Nephron progenitor cell (in vitro differentiated cells): ENCODE data around the gene PSTK.

ENCODE experiments used
- DNase-seq: peaks from one replicate; pipeline ENCODE4 v3.0.0; 2021
- H3K27ac Mint-ChIP-seq: 2 replicates; pipeline ENCODE4 v1.8.0; 2021; ENCODE audit warnings: mild to moderate bottlenecking, moderate library complexity, mixed read lengths
- H3K27me3 Mint-ChIP-seq: 2 replicates; pipeline ENCODE4 v1.8.0; 2021; ENCODE audit warnings: mild to moderate bottlenecking, low read depth, mixed read lengths; ENCODE audit not compliant: poor library complexity
- H3K36me3 Mint-ChIP-seq: 2 replicates; pipeline ENCODE4 v1.8.0; 2021; ENCODE audit warnings: low read depth, mixed read lengths
- H3K4me1 Mint-ChIP-seq: 2 replicates; pipeline ENCODE4 v1.8.0; 2021; ENCODE audit warnings: mixed read lengths
- H3K4me3 Mint-ChIP-seq: 2 replicates; pipeline ENCODE4 v1.8.0; 2021; ENCODE audit warnings: mild to moderate bottlenecking, moderate library complexity, mixed read lengths
- H3K9me3 Mint-ChIP-seq: 2 replicates; pipeline ENCODE4 v1.8.0; 2021; ENCODE audit warnings: mild to moderate bottlenecking, moderate library complexity, mixed read lengths
- CTCF ChIP-seq: fragments of 200-600 bp; sonication (generic); IDR thresholded peaks from 2 replicates; pipeline ENCODE4 v1.5.0; 2021; ENCODE audit warnings: antibody characterized with exemption

The PSTK gene

GRCh38 chr10:122997864-122998263 lies 17.7 kb downstream of the PSTK start:
- no peak for TF ChIP-seq CTCF
- Mint-ChIP-seq H3K4me1 (peaks cover 20% of the 10 kb centered on the region), H3K27ac (no peak overlapping the region), H3K36me3 (peaks cover 40% of the 10 kb centered on the region), H3K27me3 (no peaks in the 10 kb centered on the region), H3K4me3 (no peak overlapping the region), H3K9me3 (no peaks in the 10 kb centered on the region)
- DNase-seq, result no peak

GRCh38 chr10:122998360-122998917 lies 18.2 kb downstream of the PSTK start:
- Mint-ChIP-seq H3K36me3 (peaks cover 40% of the 10 kb centered on the region), H3K27ac (no peak overlapping the region), H3K9me3 (no peaks in the 10 kb centered on the region), H3K4me3 (no peak overlapping the region), H3K4me1 (peaks cover 20% of the 10 kb centered on the region), H3K27me3 (no peaks in the 10 kb centered on the region)
- DNase-seq, result no peak
- TF ChIP-seq CTCF, result no peak

- Mint-ChIP-seq H3K27me3 (no peaks in the 10 kb centered on the region), H3K36me3 (peaks cover 38% of the 10 kb centered on the region), H3K4me1 (peaks cover 20% of the 10 kb centered on the region), H3K9me3 (no peaks in the 10 kb centered on the region), H3K4me3 (no peak overlapping the region), H3K27ac (no peak overlapping the region)
- TF ChIP-seq CTCF, result no peak
- DNase-seq, result no peak
These were observed 18.7 kb downstream of the PSTK start for GRCh38 chr10:122998934-122999333.

- no peak for DNase-seq
- peaks cover 20% of the 10 kb centered on the region for H3K4me1 Mint-ChIP-seq
- H3K36me3 Mint-ChIP-seq, result peaks cover 33% of the 10 kb centered on the region
- H3K27ac Mint-ChIP-seq, result no peak overlapping the region
- no peak for TF ChIP-seq CTCF
- H3K4me3 Mint-ChIP-seq, result no peak overlapping the region
- no peaks in the 10 kb centered on the region for H3K9me3 Mint-ChIP-seq
- no peaks in the 10 kb centered on the region for H3K27me3 Mint-ChIP-seq
These were observed 19.1 kb downstream of the PSTK start for GRCh38 chr10:122999347-122999746.

GRCh38 chr10:123000155-123000554 lies 20.0 kb downstream of the PSTK start:
- H3K27ac Mint-ChIP-seq, result no peak overlapping the region
- no peak for TF ChIP-seq CTCF

GRCh38 chr10:123001370-123001769 lies 21.2 kb downstream of the PSTK start:
- no peaks in the 10 kb centered on the region for H3K27me3 Mint-ChIP-seq
- no peak overlapping the region for H3K27ac Mint-ChIP-seq
- H3K4me1 Mint-ChIP-seq, result peaks cover 21% of the 10 kb centered on the region
- no peak overlapping the region for H3K4me3 Mint-ChIP-seq
- no peak for DNase-seq
- TF ChIP-seq CTCF, result no peak
- H3K9me3 Mint-ChIP-seq, result no peaks in the 10 kb centered on the region
- peaks cover 21% of the 10 kb centered on the region for H3K36me3 Mint-ChIP-seq

More at GRCh38 chr10:123000155-123000554, 20.0 kb downstream of the PSTK start:
- Mint-ChIP-seq H3K36me3 (peaks cover 30% of the 10 kb centered on the region), H3K4me1 (peaks cover 20% of the 10 kb centered on the region), H3K27me3 (no peaks in the 10 kb centered on the region), H3K9me3 (no peaks in the 10 kb centered on the region), H3K4me3 (no peak overlapping the region)
- DNase-seq, result no peak
